Measurements from ENCODE around the gene BMF. TPM values are rescaled to one million over a fixed set of nuclear protein-coding genes. Genes with fewer than 3 reads are reported as not detected.
"Not testable (repeated sequence)": the region's sequence is repeated elsewhere in the genome, so short reads cannot be mapped to it uniquely, and the experiment has no call there.

Gene BMF
- total RNA-seq, 4 donors from 2014 or later: 4.6 to 8.3 (median 6.3) TPM

DNA sequence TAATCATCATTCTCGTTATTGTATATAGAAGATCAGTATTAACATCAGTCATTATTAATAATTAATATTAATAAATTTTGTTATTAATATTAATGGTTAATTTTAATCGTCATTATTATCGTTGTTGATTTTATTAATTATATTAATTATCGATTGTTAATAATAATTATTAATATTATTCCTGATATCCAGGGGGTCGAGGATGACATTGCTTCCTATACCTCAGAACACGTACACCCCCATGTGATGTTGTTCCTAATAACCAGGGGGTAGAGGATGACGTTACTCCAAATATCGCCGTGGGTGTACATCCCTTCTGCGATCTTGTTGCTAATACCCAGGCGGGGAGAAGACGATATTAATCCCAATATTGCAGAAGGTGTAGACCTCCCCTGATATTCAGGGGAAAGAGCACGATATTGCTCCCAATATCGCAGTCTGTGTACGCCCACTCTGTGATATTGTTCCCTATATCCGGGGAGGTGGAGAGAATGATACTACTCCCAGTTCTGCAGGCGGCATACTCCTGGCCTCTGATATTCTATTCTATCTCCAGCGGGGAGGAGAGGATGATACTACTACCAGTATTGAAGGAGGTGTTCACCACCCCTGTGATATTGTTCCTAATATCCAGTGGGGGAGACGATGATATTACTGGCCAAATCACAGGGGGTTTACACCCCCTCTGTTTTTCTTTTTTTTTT is 22.3 kb upstream of the BMF start:
- Histone ChIP-seq H3K36me3 (no peaks in the 10 kb centered on the region), H3K9me3 (no peaks in the 10 kb centered on the region), H3K4me3 (no peak overlapping the region), H3K4me1 (no peaks in the 10 kb centered on the region), H3K27me3 (peaks cover 0 to 28% (median 0%) of the 10 kb centered on the region in 4 donors), H3K27ac (replicated peaks in 1 of 4) (no peak overlapping the region)
- 89% methylated on average over 19 of the region's 19 CpGs for WGBS
- intact Hi-C loops (cut with DNase I): no loop called here
- TF ChIP-seq, protein P1, sequence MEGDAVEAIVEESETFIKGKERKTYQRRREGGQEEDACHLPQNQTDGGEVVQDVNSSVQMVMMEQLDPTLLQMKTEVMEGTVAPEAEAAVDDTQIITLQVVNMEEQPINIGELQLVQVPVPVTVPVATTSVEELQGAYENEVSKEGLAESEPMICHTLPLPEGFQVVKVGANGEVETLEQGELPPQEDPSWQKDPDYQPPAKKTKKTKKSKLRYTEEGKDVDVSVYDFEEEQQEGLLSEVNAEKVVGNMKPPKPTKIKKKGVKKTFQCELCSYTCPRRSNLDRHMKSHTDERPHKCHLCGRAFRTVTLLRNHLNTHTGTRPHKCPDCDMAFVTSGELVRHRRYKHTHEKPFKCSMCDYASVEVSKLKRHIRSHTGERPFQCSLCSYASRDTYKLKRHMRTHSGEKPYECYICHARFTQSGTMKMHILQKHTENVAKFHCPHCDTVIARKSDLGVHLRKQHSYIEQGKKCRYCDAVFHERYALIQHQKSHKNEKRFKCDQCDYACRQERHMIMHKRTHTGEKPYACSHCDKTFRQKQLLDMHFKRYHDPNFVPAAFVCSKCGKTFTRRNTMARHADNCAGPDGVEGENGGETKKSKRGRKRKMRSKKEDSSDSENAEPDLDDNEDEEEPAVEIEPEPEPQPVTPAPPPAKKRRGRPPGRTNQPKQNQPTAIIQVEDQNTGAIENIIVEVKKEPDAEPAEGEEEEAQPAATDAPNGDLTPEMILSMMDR (IDR thresholded peaks at IDR 0.05): no peak
- TF ChIP-seq POLR2AphosphoS5 (IDR thresholded peaks at IDR 0.05): no peak
- TF ChIP-seq EP300 (IDR thresholded peaks at IDR 0.05): no peak
- no peak for TF ChIP-seq POLR2A (IDR thresholded peaks at IDR 0.05; ENCODE audit: low read depth)
- no peak for DNase-seq (ENCODE audit: extremely low spot score)

DNA sequence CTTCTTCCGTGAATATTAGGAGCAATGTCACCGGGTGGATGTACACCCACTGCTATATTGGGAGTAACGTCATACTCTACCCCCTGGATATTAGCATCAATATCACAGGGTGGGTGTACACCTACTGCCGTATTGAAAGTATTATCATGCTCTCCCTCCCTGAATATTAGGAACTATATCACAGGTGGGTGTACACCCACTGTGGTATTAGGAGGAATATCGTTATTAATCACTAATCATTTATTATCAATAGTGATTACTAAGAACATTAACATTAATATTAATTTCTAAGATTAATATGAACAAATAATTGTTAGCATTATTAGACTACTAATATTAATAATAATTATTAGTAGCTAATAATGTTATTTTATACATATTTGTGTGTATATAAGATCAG is 21.4 kb upstream of the BMF start:
- Histone ChIP-seq H3K27me3 (peaks cover 0 to 28% (median 0%) of the 10 kb centered on the region in 4 donors), H3K36me3 (no peaks in the 10 kb centered on the region), H3K9me3 (no peaks in the 10 kb centered on the region), H3K4me3 (no peak overlapping the region), H3K27ac (replicated peaks in 1 of 4) (no peak overlapping the region), H3K4me1 (no peaks in the 10 kb centered on the region)
- WGBS: 76% methylated on average over 5 of the region's 5 CpGs
- TF ChIP-seq POLR2A (IDR thresholded peaks at IDR 0.05; ENCODE audit: low read depth) (no peak), POLR2AphosphoS5 (IDR thresholded peaks at IDR 0.05) (no peak), EP300 (IDR thresholded peaks at IDR 0.05) (no peak)
- TF ChIP-seq, protein P1 (IDR thresholded peaks at IDR 0.05): no peak
- DNase-seq (ENCODE audit: extremely low spot score): no peak
- intact Hi-C loops (cut with DNase I): no loop called here

DNA sequence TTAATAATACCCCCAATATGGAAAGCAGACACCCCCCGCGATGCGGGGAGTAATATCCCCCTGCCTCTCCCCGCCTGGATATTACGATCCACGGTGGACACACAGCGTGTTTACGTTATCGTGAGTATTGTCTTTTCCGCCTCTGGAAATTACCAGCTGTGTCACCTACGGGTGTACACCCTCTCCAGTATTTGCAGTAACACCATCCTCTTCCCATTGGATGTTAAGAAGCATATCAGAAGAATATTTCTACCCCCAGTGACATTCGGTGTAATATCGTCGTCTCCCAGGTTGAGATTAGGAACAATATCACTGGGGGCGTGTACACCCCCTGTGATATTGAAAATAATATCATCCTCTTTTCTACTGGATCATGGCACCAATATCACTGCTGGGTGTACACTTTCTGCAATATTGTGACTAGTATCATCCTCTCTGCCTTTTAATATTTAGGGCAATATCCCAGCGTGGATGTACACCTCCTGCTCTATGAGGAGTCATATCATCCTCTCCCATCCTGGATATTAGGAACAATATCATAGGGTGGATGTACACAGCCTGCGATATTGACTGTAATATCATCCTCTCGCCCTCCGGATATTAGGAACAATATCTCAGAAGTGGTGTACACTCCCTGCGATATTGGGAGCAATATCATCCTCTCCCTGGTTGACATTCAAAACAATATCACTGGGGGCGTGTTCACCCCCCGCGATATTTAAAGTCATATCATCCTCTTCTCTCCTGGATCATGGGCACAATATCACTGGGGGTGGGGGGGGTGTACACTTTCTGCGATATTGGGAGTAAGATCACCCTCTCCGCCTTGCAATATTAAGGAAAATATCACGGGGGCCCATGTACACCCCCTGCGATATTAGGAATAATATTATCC is 20.3 kb upstream of the BMF start:
- 80% methylated on average over 27 of the region's 27 CpGs for WGBS
- H3K4me1 ChIP-seq: no peaks in the 10 kb centered on the region
- no peak overlapping the region for H3K27ac ChIP-seq (replicated peaks in 1 of 4)
- H3K27me3 ChIP-seq: peaks cover 0 to 28% (median 0%) of the 10 kb centered on the region in 4 donors
- H3K9me3 ChIP-seq: no peaks in the 10 kb centered on the region
- TF ChIP-seq POLR2AphosphoS5 (IDR thresholded peaks at IDR 0.05): no peak
- no peak for TF ChIP-seq EP300 (IDR thresholded peaks at IDR 0.05)
- TF ChIP-seq POLR2A (IDR thresholded peaks at IDR 0.05; ENCODE audit: low read depth): no peak
- TF ChIP-seq, protein P1 (IDR thresholded peaks at IDR 0.05): no peak
- no peaks in the 10 kb centered on the region for H3K36me3 ChIP-seq
- no peak for DNase-seq (ENCODE audit: extremely low spot score)
- intact Hi-C loops (cut with DNase I): no loop called here
- no peak overlapping the region for H3K4me3 ChIP-seq

DNA sequence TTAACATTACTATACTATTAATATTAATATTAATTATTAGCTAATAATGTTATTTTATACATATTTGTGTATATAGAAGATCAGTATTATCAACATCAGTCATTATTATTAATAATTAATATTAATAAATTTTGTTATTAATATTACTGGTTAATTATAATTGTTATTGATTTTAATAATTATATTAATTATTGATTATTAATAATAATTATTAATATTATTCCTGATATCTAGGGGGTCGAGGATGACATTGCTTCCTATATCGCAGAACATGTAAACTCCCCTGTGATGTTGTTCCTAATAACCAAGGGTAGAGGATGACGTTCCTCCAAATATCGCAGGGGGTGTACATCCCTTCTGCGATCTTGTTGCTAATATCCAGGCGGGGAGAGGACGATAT is 17.3 kb upstream of the BMF start:
- no peaks in the 10 kb centered on the region for H3K36me3 ChIP-seq
- no peak for DNase-seq (ENCODE audit: extremely low spot score)
- 91% methylated on average over 7 of the region's 7 CpGs for whole genome bisulfite sequencing
- peaks cover 0 to 12% (median 0%) of the 10 kb centered on the region in 4 donors for H3K27me3 ChIP-seq
- H3K4me3 ChIP-seq: no peak overlapping the region
- no peaks in the 10 kb centered on the region for H3K9me3 ChIP-seq
- no peak overlapping the region for H3K27ac ChIP-seq (replicated peaks in 1 of 4)
- no peaks in the 10 kb centered on the region for H3K4me1 ChIP-seq
- TF ChIP-seq POLR2A (IDR thresholded peaks at IDR 0.05; ENCODE audit: low read depth) (no peak), POLR2AphosphoS5 (IDR thresholded peaks at IDR 0.05) (no peak), EP300 (IDR thresholded peaks at IDR 0.05) (no peak)
- TF ChIP-seq, protein P1 (IDR thresholded peaks at IDR 0.05): no peak
- intact Hi-C loops (cut with DNase I): no loop called here

DNA sequence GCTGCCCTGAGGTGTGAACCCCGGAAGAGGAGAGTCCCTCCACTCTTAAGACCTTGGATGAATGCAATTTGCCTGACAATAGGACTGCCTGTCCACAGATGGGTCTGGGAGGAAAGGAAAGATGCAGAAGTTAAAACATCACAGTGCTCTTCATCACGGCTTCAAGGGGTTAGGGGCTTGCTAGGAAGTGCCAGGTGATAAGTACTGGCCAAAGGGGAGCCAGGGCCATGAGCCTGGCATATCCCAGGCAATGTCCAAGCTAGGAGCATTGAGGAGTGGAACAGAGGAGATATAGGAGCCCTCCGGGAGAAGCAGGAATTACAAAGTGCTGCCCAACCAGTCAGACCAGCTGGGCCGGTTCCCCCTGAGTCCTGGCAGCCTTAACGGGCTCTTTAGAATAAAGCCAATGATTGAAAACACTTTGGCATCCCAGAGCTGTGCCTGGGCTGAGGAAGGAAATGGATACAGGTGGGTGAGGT is 16.2 kb upstream of the BMF start:
- H3K4me1 ChIP-seq; H3K27ac ChIP-seq (replicated peaks in 1 of 4); H3K36me3 ChIP-seq; H3K4me3 ChIP-seq; DNase-seq (ENCODE audit: extremely low spot score); H3K9me3 ChIP-seq; intact Hi-C loops (cut with DNase I): not testable (repeated sequence)
- H3K27me3 ChIP-seq: peaks cover 0 to 11% (median 0%) of the 10 kb centered on the region in 4 donors
- 84% methylated on average over 4 of the region's 5 CpGs for WGBS

DNA sequence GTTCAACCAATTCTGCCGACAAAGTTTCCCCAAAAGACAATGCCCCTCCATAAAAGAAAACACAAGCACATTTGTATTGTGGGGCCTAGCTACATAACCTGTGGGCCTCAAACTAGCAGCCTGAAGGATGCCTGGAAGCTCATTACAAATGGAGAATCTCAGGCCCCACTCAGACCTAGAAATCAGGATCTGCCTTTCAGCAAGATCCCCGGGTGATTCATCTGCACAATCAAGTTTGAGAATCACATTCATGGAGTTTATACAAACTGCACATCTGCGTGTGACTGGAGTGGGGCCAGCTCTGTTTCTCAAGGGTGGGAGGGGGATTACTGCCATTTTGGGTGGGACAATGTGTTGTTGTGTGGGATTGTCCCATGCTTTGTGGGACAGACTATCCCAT is 15.7 kb upstream of the BMF start:
- H3K36me3 ChIP-seq; H3K4me1 ChIP-seq; H3K4me3 ChIP-seq; DNase-seq (ENCODE audit: extremely low spot score); H3K27ac ChIP-seq (replicated peaks in 1 of 4); H3K9me3 ChIP-seq; intact Hi-C loops (cut with DNase I): not testable (repeated sequence)
- peaks cover 0 to 11% (median 0%) of the 10 kb centered on the region in 4 donors for H3K27me3 ChIP-seq
- 87% methylated on average over 3 of the region's 3 CpGs for WGBS

DNA sequence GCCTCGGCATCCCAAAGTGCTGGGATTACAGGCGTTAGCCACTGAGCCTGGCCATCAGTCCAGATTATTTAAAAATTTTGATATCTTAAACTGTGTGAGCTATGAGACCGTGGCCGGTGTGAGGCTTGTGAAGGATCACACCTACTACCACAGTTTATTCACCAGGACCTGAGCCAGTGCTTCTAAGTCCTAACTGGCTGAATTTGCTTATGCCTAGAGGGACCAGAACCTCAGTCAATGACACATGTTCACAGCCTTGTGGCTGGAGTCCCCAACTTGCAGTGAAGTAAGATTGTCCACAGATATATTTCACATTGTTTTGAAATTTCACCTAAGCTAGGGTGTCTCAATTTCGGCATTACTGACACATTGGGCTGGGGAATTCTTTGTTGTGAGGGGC is 15.2 kb upstream of the BMF start:
- H3K36me3 ChIP-seq; H3K4me3 ChIP-seq; H3K9me3 ChIP-seq; DNase-seq (ENCODE audit: extremely low spot score); H3K4me1 ChIP-seq; H3K27ac ChIP-seq (replicated peaks in 1 of 4); intact Hi-C loops (cut with DNase I); H3K27me3 ChIP-seq: not testable (repeated sequence)
- 96% methylated on average over 4 of the region's 5 CpGs for WGBS
